Endothelial cell of umbilical vein (primary cell): ENCODE data around the gene HRH2.

Source experiments
- FOS ChIP-seq: IDR thresholded peaks from 2 replicates; pipeline ENCODE4 v1.6.1; 2011; ENCODE audit warnings: mild to moderate bottlenecking, low read length, moderate library complexity, borderline replicate concordance; ENCODE audit not compliant: insufficient read depth
- GATA2 ChIP-seq: IDR thresholded peaks from 2 replicates; pipeline ENCODE4 v1.7.0; 2011; ENCODE audit warnings: low read depth, mild to moderate bottlenecking, moderate library complexity, mixed read lengths, low read length; ENCODE audit not compliant: insufficient read length, insufficient read depth
- MYC ChIP-seq: IDR thresholded peaks from one replicate; pipeline ENCODE4 v1.6.1; 2011; ENCODE audit warnings: mild to moderate bottlenecking, low read depth, low read length
- POLR2A ChIP-seq: IDR thresholded peaks from 2 replicates; pipeline ENCODE4 v1.6.1; 2012; ENCODE audit warnings: low read depth, mild to moderate bottlenecking, control low read depth, low read length
- POLR2AphosphoS5 ChIP-seq: IDR thresholded peaks from 2 replicates; pipeline ENCODE4 v1.6.1; 2012; ENCODE audit warnings: low read depth, mild to moderate bottlenecking, control low read depth, low read length, moderate library complexity; ENCODE audit not compliant: insufficient read depth
- TF ChIP-seq, protein P1 (sequence below), 2 donors: IDR thresholded peaks; 1 replicate in 1 of 2; 2 replicates in 1 of 2; pipeline ENCODE4 v1.5.1; 2011; ENCODE audit warnings: low read length in 2 of 2, mild to moderate bottlenecking in 2 of 2, moderate library complexity in 2 of 2, control low read depth in 1 of 2, inconsistent platforms in 1 of 2, low read depth in 1 of 2; ENCODE audit not compliant: insufficient read depth in 1 of 2; ENCODE audit errors: extremely low read depth in 1 of 2

DNA sequence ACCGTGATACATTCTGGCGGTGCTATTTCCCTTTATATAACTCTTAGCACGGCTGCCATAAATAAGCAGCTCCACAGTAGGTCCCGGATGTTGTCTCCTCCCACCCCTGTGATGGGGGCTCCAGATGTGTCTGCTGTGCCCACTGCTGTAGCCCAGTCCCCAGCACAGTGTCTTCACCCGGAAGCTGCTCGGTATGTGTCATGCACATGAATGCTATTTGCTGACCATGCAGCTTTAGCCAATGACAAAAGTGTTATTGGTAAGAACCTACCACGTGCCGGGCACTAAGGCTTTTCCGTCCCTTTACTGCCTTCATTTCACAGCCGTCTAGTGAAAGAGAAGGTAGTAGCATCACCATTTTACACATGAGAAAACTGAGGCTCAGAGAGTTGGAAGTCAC lies 20.2 kb downstream of the HRH2 start:
- TF ChIP-seq, protein P1, sequence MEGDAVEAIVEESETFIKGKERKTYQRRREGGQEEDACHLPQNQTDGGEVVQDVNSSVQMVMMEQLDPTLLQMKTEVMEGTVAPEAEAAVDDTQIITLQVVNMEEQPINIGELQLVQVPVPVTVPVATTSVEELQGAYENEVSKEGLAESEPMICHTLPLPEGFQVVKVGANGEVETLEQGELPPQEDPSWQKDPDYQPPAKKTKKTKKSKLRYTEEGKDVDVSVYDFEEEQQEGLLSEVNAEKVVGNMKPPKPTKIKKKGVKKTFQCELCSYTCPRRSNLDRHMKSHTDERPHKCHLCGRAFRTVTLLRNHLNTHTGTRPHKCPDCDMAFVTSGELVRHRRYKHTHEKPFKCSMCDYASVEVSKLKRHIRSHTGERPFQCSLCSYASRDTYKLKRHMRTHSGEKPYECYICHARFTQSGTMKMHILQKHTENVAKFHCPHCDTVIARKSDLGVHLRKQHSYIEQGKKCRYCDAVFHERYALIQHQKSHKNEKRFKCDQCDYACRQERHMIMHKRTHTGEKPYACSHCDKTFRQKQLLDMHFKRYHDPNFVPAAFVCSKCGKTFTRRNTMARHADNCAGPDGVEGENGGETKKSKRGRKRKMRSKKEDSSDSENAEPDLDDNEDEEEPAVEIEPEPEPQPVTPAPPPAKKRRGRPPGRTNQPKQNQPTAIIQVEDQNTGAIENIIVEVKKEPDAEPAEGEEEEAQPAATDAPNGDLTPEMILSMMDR (IDR thresholded peaks at IDR 0.05; ENCODE audit: extremely low read depth in 1 of 2, insufficient read depth in 1 of 2, low read depth in 1 of 2, low read length in 2 of 2), result no peak
- TF ChIP-seq POLR2A (no peak), FOS (no peak), POLR2AphosphoS5 (no peak), GATA2 (no peak), MYC (no peak)
